ENCODE measurements around the gene CENPM. TPM values are rescaled to one million over a fixed set of nuclear protein-coding genes. Genes with fewer than 3 reads are reported as not detected.

Gene CENPM
- total RNA-seq, 1 experiment from 2014 or later, result 56.0 TPM

- no peak for DNase-seq (ENCODE audit: low read depth)
Measured at GRCh38 chr22:41915035-41915785, 31.7 kb downstream of the CENPM start, which contains the start of gene SHISA8. TSS of gene SHISA8 (minus strand) at chr22:41915074. CDS start at chr22:41914667, 407 bp downstream.

DNA sequence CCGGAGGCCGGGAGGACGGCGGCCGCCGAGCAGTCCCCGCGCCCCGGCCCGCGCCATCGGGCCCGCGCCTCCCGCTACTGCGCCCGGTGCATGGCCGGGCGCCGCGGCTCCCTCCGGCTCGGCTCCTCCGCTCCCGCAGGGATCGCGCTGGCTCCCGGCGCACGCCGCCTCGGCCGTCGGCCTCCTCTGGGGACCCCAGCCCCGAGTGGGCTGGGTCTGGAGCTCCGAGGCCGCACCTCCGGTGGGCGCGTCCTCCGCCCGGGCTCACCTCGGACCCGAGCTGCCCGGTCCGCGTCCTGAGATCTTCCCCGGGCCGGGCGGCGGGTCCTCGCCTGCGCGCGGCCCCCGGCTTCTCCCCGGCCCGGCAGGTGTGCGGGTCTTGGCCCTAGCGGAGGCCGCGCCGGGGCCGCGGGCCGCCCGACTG, 32.3 kb downstream of the CENPM start:
- DNase-seq (ENCODE audit: low read depth), result no peak

- no peak for DNase-seq (ENCODE audit: low read depth)
Measured at GRCh38 chr22:41913842-41914534, 33.0 kb downstream of the CENPM start.

DNA sequence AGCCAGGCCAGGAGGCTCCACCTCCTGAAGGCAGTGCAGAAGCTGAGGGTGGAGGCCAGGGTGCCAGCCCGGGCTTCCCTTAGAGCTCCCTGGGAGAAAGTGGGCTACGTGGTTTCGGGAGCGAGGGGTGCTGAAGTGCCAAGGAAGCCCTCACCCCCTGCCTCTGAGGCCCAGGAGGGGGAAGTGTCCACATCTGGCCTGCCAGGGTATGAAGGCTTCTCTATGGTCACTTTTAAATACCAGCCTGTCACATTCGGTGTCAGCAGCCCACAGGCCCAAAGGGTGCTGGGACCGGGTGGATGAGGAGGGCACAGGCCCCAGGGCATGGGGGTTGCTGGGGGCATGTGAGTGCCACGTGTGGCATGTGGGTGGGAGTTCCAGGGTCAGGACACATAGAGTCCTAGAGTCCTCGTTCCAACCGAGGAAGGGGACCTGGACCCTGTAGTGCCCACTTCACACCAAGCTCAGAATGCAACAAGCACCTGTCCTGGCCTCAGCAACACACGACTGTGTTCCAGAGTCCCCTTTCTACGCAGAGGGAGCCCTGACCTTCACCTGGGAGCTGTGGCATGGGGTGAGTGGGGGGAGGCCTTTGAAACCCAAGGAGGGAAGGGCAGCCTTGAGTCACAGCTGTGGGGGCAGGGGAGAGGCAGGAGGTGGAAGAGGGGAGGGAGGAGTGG, 33.8 kb downstream of the CENPM start:
- no peak for DNase-seq (ENCODE audit: low read depth)

GRCh38 chr22:41912338-41913039, 34.5 kb downstream of the CENPM start:
- no peak for DNase-seq (ENCODE audit: low read depth)

DNA sequence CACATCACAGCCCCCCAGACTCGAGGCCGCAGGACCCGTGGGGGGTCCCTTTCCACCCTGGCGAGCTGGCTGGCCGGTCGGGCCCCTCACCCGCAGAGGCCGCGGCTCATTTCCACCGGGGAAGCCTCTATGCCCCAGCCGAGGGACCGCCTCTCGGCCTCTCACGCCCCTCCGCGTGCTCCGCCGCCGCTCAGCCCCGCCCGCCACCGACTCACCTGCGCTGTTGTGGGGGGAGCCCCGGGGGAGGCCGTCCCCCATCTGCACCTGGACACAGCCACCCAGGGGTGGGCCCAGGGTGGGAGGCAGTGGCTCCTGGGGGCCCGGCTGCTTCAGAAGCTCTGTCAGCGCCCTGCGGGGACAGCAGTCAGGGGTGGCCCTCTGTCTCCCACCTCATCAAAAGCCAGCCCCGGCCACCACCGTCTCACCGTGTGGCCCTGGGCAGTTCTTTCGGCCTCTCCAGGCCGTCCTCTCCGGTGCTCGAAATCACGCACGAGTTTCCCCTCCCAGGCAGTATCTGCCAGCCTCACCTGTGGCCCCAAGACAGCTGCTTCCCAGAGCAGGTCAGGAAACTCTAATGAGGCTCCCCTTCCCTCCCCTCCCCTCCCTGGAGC, 35.8 kb downstream of the CENPM start:
- DNase-seq (ENCODE audit: low read depth), result no peak

GRCh38 chr22:41910050-41911000, 36.6 kb downstream of the CENPM start:
- no peak for DNase-seq (ENCODE audit: low read depth)

DNA sequence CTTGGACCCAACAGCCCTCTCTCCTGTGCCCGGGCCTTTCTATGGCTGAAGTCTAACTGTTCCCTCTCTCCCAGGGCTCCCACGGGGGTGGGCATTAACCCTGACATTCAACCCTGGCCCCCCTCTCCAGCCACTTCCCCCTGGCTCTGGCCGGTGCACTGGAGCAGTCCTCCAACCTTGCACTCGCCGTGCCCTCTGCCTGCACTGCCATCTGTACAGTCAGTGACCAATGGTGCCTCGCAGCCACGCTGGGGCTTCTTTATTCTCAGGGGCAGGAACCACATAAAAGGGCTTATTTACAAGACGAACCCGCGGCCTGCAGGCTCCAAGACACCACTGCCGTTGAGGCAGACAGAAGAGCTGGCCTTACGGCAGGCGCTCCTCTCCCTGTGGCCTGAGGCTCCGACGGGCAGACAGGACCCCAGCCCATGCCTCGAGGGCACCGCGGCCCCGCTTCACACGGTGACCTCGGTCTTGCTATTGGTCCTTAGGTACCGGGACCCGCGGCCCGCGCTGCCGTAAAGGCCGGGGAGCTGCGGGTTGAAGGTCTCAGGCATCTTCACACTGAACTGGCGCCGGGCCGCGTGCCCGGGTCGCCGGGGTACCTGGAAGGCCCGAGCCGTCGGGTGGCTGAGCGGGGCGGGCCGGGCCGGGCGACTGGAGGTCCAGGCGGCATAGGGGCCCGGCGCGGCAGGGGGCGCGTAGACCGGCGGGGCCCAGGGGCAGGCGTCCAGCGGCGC, 37.5 kb downstream of the CENPM start:
- no peak for DNase-seq (ENCODE audit: low read depth)

DNA sequence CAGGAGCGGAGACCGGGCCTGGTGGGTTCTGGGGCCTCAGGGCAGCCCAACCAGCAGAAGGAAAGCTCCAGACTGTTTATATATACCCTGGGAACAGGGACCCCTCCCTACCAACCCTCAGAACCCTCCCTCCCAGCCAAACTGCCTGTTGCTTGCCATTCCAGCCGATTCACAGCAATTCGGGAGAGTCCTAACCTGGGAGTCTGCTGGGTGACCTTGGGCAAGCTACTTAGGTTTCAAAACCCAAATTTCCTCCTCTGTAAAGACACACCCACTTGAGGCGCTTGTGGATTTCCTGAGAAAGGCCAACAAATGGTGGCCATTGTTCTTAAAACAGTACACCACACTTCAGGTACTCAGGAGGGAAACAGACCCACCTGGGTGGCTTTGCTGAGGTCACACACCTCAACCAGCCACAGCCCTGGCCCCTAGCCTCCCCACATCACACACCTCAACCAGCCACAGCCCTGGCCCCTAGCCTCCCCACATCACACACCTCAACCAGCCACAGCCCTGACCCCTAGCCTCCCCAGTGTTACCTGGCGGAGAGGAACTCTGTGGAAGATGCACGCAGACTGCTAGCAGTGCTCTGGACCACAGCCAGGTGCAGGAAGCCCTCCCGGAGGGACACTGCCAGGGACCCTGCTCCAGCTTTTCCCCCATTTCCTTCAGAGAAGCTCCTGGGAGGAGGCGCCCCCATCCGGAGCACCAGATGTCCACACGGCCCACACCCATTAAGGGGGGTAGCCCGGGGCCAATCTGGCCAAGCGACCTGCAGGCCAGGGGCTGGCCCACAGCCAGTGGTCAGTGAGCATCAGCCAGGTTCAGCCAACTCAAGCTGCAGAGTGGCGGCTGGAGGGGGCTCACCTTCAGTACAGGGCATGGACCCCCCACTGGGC, 38.3 kb downstream of the CENPM start:
- DNase-seq (ENCODE audit: low read depth), result no peak

GRCh38 chr22:41907436-41908401, 39.2 kb downstream of the CENPM start:
- DNase-seq (ENCODE audit: low read depth), result no peak

GRCh38 chr22:41906822-41907221, 40.1 kb downstream of the CENPM start:
- no peak for DNase-seq (ENCODE audit: low read depth)

GRCh38 chr22:41905411-41906202, 41.3 kb downstream of the CENPM start:
- no peak for DNase-seq (ENCODE audit: low read depth)

DNA sequence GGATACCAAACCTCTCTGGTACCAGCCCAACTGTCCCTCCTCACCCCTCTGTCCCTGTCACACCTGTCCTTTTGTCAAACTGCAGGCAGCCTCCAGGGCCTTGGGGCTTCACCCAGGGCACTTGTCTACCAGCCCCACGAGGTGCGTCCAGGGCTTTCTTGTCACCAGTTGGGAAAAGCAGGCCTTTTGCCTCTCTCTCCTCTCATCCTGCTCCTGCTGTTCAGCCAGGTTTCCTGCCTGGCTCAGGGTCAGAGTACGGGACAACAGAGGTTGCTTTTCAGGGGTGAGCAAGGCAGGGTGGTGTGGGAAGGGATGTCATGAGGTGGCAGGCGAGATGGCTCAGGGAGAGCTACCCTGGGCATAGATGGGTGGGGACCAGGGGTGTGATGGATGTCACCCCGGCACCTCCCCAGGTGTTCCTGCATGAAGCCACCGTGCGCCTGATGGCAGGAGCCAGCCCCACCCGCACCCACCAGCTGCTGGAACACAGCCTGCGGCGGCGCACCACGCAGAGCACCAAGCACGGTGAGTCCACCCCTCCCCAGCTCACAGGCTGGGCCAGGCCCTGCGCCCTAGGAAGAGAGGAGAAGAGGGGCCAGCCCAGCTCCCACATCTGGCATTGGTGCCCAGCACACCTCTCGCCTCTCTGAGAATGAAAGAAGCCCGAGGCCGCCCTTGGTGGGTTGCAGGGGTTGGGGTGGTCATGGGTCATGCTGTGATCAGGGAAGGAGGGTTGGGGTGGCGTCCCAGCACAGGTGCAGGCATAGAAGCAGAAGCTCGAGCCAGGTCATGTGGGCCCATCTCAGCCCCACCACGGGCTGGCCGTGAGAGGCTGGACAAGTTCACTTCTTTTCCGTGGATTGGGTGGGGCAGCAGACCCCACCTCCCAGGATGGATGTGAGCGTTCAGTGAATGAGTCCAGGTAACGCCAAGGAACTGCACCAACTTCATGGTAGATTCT, 42.2 kb downstream of the CENPM start:
- DNase-seq (ENCODE audit: low read depth), result no peak

GRCh38 chr22:41902932-41903421, 44.0 kb downstream of the CENPM start:
- DNase-seq (ENCODE audit: low read depth), result no peak

DNA sequence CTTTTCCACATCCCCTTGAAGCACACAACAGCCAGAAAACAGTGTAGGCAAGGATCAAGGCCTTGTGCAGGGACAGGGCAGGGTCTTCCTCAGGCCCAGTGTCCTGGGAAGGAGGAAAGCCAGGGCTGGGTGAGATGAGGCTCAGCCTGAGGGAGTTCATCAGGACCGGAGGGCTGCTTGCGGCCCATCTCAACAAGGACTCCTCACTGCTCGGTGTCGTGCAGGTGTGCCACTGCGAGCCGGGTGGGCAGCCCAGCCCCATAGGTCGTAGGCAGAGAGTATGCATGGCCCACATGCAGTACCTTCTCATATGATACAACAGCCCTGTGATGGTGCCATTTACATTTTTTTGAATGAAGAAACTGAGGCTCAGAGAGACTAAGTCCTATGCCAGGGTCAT, 44.9 kb downstream of the CENPM start:
- DNase-seq (ENCODE audit: low read depth), result no peak

All from LHCN-M2 (cell line).